ENCODE measurements around the gene ARHGEF26. TPM values are rescaled to one million over a fixed set of nuclear protein-coding genes. Genes with fewer than 3 reads are reported as not detected.
A peak's percentile ranks its signal among the peaks of the same experiment; 100 is the strongest.

Gene ARHGEF26
- total RNA-seq, 1 experiment from 2014 or later = 20.8 TPM

DNA sequence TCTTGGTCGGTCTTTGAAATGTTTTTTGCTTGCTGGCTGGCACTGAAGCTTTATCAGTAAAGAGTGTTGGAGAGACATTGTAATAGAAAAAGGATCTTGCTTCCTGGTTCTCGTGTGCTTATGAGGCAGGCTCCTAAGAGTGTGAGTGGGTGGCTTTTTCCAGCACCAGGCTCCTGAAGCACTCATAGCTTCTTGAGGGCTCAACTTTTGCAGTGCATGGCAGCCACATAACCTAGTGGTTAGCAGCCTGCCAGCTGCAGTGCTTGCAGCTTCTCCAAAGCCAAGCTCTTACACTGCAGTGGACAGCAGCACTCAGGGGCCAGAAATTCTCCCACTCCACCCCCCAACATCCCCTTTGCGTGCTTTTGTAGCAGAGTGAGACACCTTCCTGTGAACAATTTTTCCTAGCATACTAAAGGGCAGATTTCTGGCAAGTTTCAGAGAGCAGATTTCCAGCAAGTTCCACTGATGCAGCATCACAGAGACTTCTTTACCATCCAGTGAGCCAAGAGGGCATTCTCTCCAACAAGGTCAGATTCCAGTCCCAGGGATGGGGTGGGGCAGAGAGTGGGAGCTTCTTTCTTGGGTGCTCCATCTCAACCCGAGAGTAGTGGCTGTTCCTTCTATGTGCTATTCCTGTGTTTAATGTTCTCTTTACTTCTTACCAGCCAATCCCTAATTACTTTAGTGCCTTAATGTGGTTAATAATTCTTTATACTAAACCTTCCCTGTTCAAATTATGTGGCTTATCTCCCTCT is 15.8 kb upstream of the ARHGEF26 start:
- Mint-ChIP-seq H3K4me1 (ENCODE audit: low read depth, unreplicated experiment) (no peaks in the 10 kb centered on the region), H3K9me3 (ENCODE audit: unreplicated experiment) (no peaks in the 10 kb centered on the region), H3K27me3 (ENCODE audit: insufficient read depth, unreplicated experiment) (no peaks in the 10 kb centered on the region), H3K27ac (ENCODE audit: unreplicated experiment) (no peak overlapping the region), H3K36me3 (ENCODE audit: insufficient read depth, unreplicated experiment) (no peaks in the 10 kb centered on the region), H3K4me3 (ENCODE audit: unreplicated experiment) (no peak overlapping the region)
- no TSS peak for BruUV-seq (replicated peaks)
- H3K4me3 ChIP-seq (ENCODE audit: low read depth, low read length) = no peak overlapping the region
- TF ChIP-seq, protein P1, sequence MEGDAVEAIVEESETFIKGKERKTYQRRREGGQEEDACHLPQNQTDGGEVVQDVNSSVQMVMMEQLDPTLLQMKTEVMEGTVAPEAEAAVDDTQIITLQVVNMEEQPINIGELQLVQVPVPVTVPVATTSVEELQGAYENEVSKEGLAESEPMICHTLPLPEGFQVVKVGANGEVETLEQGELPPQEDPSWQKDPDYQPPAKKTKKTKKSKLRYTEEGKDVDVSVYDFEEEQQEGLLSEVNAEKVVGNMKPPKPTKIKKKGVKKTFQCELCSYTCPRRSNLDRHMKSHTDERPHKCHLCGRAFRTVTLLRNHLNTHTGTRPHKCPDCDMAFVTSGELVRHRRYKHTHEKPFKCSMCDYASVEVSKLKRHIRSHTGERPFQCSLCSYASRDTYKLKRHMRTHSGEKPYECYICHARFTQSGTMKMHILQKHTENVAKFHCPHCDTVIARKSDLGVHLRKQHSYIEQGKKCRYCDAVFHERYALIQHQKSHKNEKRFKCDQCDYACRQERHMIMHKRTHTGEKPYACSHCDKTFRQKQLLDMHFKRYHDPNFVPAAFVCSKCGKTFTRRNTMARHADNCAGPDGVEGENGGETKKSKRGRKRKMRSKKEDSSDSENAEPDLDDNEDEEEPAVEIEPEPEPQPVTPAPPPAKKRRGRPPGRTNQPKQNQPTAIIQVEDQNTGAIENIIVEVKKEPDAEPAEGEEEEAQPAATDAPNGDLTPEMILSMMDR (IDR thresholded peaks at IDR 0.05; ENCODE audit: insufficient read depth in 1 of 2, low read depth in 1 of 2, low read length in 1 of 2, severe bottlenecking in 1 of 2, unreplicated experiment in 1 of 2) = no peak
- no peaks in the 10 kb centered on the region for H3K9me3 ChIP-seq
- ChIA-PET CTCF (no interaction called here), POLR2A (no interaction called here)
- no peak for DNase-seq
- intact Hi-C loops (cut with micrococcal nuclease; ENCODE audit: unreplicated experiment) = no loop called here
- H3K36me3 ChIP-seq (ENCODE audit: control insufficient read depth, insufficient read depth, low read length) = no peaks in the 10 kb centered on the region
- no peaks in the 10 kb centered on the region for H3K27me3 ChIP-seq (replicated peaks; ENCODE audit: control insufficient read depth, insufficient read depth, low read length)
- no peaks in the 10 kb centered on the region for H3K4me1 ChIP-seq

DNA sequence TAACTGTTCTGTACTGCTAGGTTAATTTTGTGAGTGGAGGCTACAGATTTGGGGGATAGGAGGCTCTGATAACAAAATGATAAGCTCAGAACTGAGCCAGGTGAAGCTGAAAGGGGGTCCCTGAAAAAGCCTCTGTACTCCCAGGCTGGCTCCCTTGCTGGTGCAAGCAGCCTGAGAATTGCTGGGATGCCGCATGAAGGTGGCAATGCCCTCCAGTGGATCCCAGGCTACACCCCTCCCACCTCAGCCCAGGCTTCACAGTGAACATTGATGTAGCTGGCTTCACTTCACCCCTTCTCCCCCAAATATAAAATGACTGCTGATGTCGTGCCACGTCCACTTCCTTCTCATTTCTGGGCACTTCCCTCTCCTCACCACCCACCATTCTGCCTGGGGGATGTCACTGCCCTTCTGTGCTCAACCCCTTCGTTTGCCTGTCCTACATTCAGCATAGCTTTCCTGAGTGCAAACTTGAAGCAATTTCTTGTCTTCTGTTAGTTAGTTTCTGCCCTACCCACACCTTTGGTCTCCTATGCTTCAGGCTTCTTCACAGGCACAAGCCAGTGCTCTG is 9.7 kb upstream of the ARHGEF26 start:
- H3K36me3 ChIP-seq (ENCODE audit: control insufficient read depth, insufficient read depth, low read length) = no peaks in the 10 kb centered on the region
- DNase-seq = no peak
- Mint-ChIP-seq H3K4me3 (ENCODE audit: unreplicated experiment) (no peak overlapping the region), H3K4me1 (ENCODE audit: low read depth, unreplicated experiment) (no peaks in the 10 kb centered on the region), H3K27ac (ENCODE audit: unreplicated experiment) (no peak overlapping the region), H3K36me3 (ENCODE audit: insufficient read depth, unreplicated experiment) (no peaks in the 10 kb centered on the region), H3K9me3 (ENCODE audit: unreplicated experiment) (no peaks in the 10 kb centered on the region), H3K27me3 (ENCODE audit: insufficient read depth, unreplicated experiment) (no peaks in the 10 kb centered on the region)
- TF ChIP-seq, protein P1 (IDR thresholded peaks at IDR 0.05; ENCODE audit: insufficient read depth in 1 of 2, low read depth in 1 of 2, low read length in 1 of 2, severe bottlenecking in 1 of 2, unreplicated experiment in 1 of 2) = no peak
- H3K4me3 ChIP-seq (ENCODE audit: low read depth, low read length) = no peak overlapping the region
- BruUV-seq (replicated peaks) = no TSS peak
- intact Hi-C loops (cut with micrococcal nuclease; ENCODE audit: unreplicated experiment) = no loop called here
- ChIA-PET POLR2A (no interaction called here), CTCF (interaction anchor here (2.0 kb wide), 1 partner anchor 10 kb away, joined by 4 read pairs; the partner anchor contains the start of gene ARHGEF26)
- H3K9me3 ChIP-seq = no peaks in the 10 kb centered on the region
- no peaks in the 10 kb centered on the region for H3K4me1 ChIP-seq
- no peaks in the 10 kb centered on the region for H3K27me3 ChIP-seq (replicated peaks; ENCODE audit: control insufficient read depth, insufficient read depth, low read length)

DNA sequence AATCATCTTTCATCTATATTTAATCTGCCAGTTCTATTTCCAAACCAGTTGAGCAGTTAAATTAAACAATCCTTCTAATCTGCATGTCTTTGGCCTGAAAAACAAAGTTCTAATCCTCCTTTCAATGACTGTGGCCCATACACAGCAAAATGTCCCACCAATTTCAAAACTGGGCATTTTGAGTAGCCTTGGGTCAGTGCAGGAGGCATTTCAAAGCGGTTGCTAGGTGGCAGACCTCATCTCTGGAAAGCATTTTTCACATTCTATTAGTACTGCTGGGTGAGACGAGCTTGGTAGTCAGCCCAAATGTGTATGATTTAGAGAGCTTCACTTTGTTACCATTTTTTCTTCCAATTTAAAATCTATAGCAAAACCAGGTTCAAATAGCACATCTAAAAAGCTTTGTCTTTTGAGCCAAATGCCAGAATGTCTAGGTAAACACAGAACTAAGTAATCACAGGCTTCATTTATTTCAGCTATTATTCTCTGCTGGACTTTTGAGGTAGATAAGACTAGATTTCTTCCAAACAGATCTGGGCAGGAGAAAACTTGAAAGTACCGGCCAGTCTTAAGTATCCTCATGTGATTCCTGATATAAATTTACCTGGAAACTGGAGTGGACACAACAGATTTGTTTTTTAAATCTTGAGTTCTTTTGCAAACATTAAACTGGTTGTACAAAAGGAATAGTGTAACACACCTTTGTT is 8.9 kb upstream of the ARHGEF26 start:
- no peaks in the 10 kb centered on the region for H3K36me3 ChIP-seq (ENCODE audit: control insufficient read depth, insufficient read depth, low read length)
- TF ChIP-seq, protein P1 (IDR thresholded peaks at IDR 0.05; ENCODE audit: insufficient read depth in 1 of 2, low read depth in 1 of 2, low read length in 1 of 2, severe bottlenecking in 1 of 2, unreplicated experiment in 1 of 2) = peak in 1 of 2 experiments; percentile 13
- intact Hi-C loops (cut with micrococcal nuclease; ENCODE audit: unreplicated experiment) = loop anchor here (1.0 to 2.0 kb wide), 2 partner anchors 69 to 141 kb away; no protein-coding TSS in a partner anchor
- H3K4me1 ChIP-seq = no peaks in the 10 kb centered on the region
- H3K4me3 Mint-ChIP-seq (ENCODE audit: unreplicated experiment) = no peak overlapping the region
- DNase-seq = no peak
- H3K4me1 Mint-ChIP-seq (ENCODE audit: low read depth, unreplicated experiment) = no peaks in the 10 kb centered on the region
- POLR2A ChIA-PET = no interaction called here
- H3K36me3 Mint-ChIP-seq (ENCODE audit: insufficient read depth, unreplicated experiment) = no peaks in the 10 kb centered on the region
- no peaks in the 10 kb centered on the region for H3K27me3 Mint-ChIP-seq (ENCODE audit: insufficient read depth, unreplicated experiment)
- H3K27me3 ChIP-seq (replicated peaks; ENCODE audit: control insufficient read depth, insufficient read depth, low read length) = no peaks in the 10 kb centered on the region
- no peaks in the 10 kb centered on the region for H3K9me3 ChIP-seq
- H3K9me3 Mint-ChIP-seq (ENCODE audit: unreplicated experiment) = no peaks in the 10 kb centered on the region
- CTCF ChIA-PET = interaction anchor here (0.8 to 2.0 kb wide), 5 partner anchors 9 to 141 kb away, joined by 3 to 6 read pairs (median 4); partner anchors contain the start of gene ARHGEF26
- no peak overlapping the region for H3K27ac Mint-ChIP-seq (ENCODE audit: unreplicated experiment)
- no TSS peak for BruUV-seq (replicated peaks)
- H3K4me3 ChIP-seq (ENCODE audit: low read depth, low read length) = no peak overlapping the region
